Skeletal muscle tissue (tissue), 4 donors: ENCODE results near the gene TYK2. TPM values are rescaled to one million over a fixed set of nuclear protein-coding genes. Genes with fewer than 3 reads are reported as not detected.
"Not testable (repeated sequence)": the region's sequence is repeated elsewhere in the genome, so short reads cannot be mapped to it uniquely, and the experiment has no call there.

Experiments used
- H3K27ac ChIP-seq: one replicate; pipeline ENCODE4 v1.7.0; 2013; ENCODE audit warnings: mild to moderate bottlenecking, low read depth, low read length, inconsistent platforms
- H3K27me3 ChIP-seq, 3 donors: one replicate each; pipeline ENCODE4 v1.7.0; 2013; ENCODE audit warnings: low read length in 3 of 3; ENCODE audit not compliant: control insufficient read depth in 3 of 3, insufficient read depth in 3 of 3
- H3K36me3 ChIP-seq, 3 donors: one replicate each; pipeline ENCODE4 v1.7.0; 2013; ENCODE audit warnings: low read length in 3 of 3; ENCODE audit not compliant: control insufficient read depth in 3 of 3, insufficient read depth in 3 of 3
- H3K4me1 ChIP-seq, 3 donors: one replicate each; pipeline ENCODE4 v1.7.0; 2013; ENCODE audit warnings: low read length in 3 of 3, mild to moderate bottlenecking in 3 of 3; ENCODE audit not compliant: control insufficient read depth in 3 of 3, insufficient read depth in 3 of 3
- H3K4me3 ChIP-seq, 3 donors: one replicate each; pipeline ENCODE4 v1.7.0; 2013; ENCODE audit warnings: low read length in 3 of 3
- H3K9ac ChIP-seq, 3 donors: one replicate each; pipeline ENCODE4 v1.7.0; 2013; ENCODE audit warnings: low read length in 3 of 3, mild to moderate bottlenecking in 3 of 3, moderate library complexity in 2 of 3, low read depth in 1 of 3
- H3K9me3 ChIP-seq, 3 donors: one replicate each; pipeline ENCODE4 v1.7.0; 2013; ENCODE audit warnings: low read length in 3 of 3; ENCODE audit not compliant: control insufficient read depth in 3 of 3
- total RNA-seq: library from RNA; depleted of rRNA; stranded (reverse); fragments of >200 nt; gene quantifications from one replicate; pipeline ENCODE4 v1.2.3, GENCODE V29; 2014
- donor health status: Osteomylitis.

TYK2 gene
- total RNA-seq, 1 donor from 2014 or later: 38.1 TPM

- peaks cover 39 to 59% (median 44%) of the 10 kb centered on the region in 3 donors for H3K4me1 ChIP-seq
- H3K27ac ChIP-seq: no peak overlapping the region
- peaks cover 58 to 69% (median 68%) of the 10 kb centered on the region in 3 donors for H3K27me3 ChIP-seq
- no peaks in the 10 kb centered on the region for H3K9me3 ChIP-seq
- H3K9ac ChIP-seq: peak overlapping the region in 2 of 3 donors; percentile 6 to 45
- H3K4me3 ChIP-seq: peak overlapping the region; percentile 48 to 57 (median 49)
- H3K36me3 ChIP-seq: no peaks in the 10 kb centered on the region
Measured at GRCh38 chr19:10419646-10420443, 39.5 kb upstream of the TYK2 start.

DNA sequence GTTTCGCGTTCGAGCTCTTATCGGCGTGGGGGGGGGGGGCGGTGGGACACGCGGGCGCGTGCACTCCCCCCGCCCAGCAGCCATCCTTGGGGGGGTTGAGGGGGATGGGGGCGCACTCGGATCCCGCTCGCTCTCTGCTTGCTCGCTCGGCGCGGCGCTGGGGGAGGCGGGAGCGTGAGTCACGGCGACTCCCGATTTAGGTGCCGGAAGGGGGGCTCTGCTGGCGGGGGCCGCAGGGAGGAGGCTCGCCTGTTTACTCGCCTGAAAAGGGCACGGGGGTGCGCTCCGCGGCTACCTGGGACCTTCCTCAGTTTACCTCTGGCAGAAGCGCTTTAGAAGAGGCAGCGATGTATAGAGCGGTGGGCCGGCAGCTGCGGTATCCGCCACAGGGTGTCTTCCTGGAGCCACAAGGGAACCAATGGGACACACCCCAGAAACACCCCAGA lies 38.9 kb upstream of the TYK2 start:
- no peaks in the 10 kb centered on the region for H3K36me3 ChIP-seq
- H3K9ac ChIP-seq: peak overlapping the region in 2 of 3 donors; percentile 6 to 45
- H3K4me3 ChIP-seq: peak overlapping the region; percentile 48 to 57 (median 49)
- H3K4me1 ChIP-seq: peaks cover 33 to 52% (median 40%) of the 10 kb centered on the region in 3 donors
- no peak overlapping the region for H3K27ac ChIP-seq
- peaks cover 58 to 68% (median 66%) of the 10 kb centered on the region in 3 donors for H3K27me3 ChIP-seq
- no peaks in the 10 kb centered on the region for H3K9me3 ChIP-seq

- Histone ChIP-seq H3K4me1 (peaks cover 33 to 47% (median 36%) of the 10 kb centered on the region in 3 donors), H3K27me3 (peaks cover 58 to 63% (median 60%) of the 10 kb centered on the region in 3 donors), H3K4me3 (no peak overlapping the region), H3K9me3 (no peaks in the 10 kb centered on the region), H3K27ac (no peak overlapping the region), H3K36me3 (no peaks in the 10 kb centered on the region), H3K9ac (no peak overlapping the region)
Measured at GRCh38 chr19:10418485-10419199, 38.3 kb upstream of the TYK2 start.

DNA sequence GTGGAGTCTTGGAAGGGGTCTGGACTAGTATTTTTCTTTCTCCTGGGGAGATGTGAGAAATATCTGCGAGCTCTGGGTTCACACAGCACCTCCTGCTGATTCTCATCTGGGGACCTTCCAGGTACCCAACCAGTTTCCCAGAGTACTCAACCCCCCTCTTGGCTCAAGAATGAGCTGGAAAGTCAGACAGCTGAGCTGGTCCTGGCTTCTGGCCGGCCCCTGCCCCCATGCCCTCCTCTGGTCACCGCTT lies 37.8 kb upstream of the TYK2 start:
- Histone ChIP-seq H3K9ac (no peak overlapping the region), H3K27me3 (peaks cover 55 to 59% (median 58%) of the 10 kb centered on the region in 3 donors)

GRCh38 chr19:10417541-10418234 lies 37.3 kb upstream of the TYK2 start:
- H3K4me3 ChIP-seq: no peak overlapping the region
- H3K27me3 ChIP-seq: peaks cover 52 to 56% (median 55%) of the 10 kb centered on the region in 3 donors
- H3K4me1 ChIP-seq: peaks cover 33 to 47% (median 36%) of the 10 kb centered on the region in 3 donors

More for the DNA sequence above, 37.8 kb upstream of the TYK2 start:
- H3K4me3 ChIP-seq: no peak overlapping the region
- no peaks in the 10 kb centered on the region for H3K9me3 ChIP-seq
- no peak overlapping the region for H3K27ac ChIP-seq
- peaks cover 33 to 47% (median 36%) of the 10 kb centered on the region in 3 donors for H3K4me1 ChIP-seq
- no peaks in the 10 kb centered on the region for H3K36me3 ChIP-seq

DNA sequence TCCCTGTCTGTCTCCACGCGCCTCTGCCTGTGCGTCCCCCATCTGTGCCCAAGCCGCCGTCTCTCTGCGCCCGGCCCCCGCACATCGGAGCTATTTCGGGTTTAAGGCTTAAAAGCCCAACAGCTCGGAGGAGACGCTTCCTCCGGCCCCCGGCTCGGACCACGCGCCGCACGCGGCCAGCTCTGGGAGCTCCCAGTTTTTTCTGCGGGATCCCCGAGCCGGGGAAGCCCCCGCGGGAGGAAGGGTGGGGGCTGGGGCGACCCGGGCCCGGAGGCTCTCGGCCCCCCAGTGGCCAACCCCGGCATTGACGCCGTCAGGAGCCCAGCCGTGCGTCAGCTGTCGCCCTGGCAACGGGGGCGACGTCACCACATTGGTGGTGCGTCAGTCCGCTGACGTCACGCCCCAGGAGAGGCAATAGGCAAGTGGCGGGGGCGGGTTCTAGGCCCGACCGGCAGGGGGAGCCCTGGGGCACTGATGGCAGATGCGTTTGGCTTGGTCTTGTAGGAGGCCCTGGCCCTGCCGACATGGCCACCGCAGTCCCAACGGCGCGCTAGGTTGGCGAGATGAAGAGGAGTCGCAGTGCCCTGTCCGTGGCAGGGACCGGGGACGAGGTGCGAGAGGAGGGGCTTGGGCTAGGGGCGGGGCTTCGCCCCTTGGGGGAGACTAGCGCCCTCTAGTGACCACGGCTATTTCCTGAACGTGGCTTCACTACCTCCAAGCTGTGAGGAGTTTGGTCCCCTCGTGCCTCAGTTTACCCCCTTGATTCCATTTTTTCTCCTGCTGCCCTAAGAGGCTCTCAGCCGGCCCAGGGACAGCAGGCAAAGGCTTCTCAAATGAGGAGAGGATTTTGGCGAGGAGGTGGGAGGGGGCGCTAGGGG lies 36.2 kb upstream of the TYK2 start:
- Histone ChIP-seq H3K4me3 (peak overlapping the region; percentile 59 to 82 (median 70)), H3K27me3 (peaks cover 42 to 46% (median 45%) of the 10 kb centered on the region in 3 donors), H3K4me1 (peaks cover 34 to 47% (median 35%) of the 10 kb centered on the region in 3 donors), H3K36me3 (no peaks in the 10 kb centered on the region), H3K9me3 (no peaks in the 10 kb centered on the region), H3K27ac (peak overlapping the region; percentile 44), H3K9ac (peak overlapping the region; percentile 74 to 79 (median 75))

More at GRCh38 chr19:10417541-10418234, 37.3 kb upstream of the TYK2 start:
- Histone ChIP-seq H3K36me3 (no peaks in the 10 kb centered on the region), H3K27ac (no peak overlapping the region), H3K9me3 (no peaks in the 10 kb centered on the region), H3K9ac (peak overlapping the region in 1 of 3 donors; percentile 16)

- Histone ChIP-seq H3K27ac (peak overlapping the region; percentile 44), H3K4me1 (peaks cover 32 to 44% (median 34%) of the 10 kb centered on the region in 3 donors)
Measured at GRCh38 chr19:10416083-10416379, 35.7 kb upstream of the TYK2 start.

DNA sequence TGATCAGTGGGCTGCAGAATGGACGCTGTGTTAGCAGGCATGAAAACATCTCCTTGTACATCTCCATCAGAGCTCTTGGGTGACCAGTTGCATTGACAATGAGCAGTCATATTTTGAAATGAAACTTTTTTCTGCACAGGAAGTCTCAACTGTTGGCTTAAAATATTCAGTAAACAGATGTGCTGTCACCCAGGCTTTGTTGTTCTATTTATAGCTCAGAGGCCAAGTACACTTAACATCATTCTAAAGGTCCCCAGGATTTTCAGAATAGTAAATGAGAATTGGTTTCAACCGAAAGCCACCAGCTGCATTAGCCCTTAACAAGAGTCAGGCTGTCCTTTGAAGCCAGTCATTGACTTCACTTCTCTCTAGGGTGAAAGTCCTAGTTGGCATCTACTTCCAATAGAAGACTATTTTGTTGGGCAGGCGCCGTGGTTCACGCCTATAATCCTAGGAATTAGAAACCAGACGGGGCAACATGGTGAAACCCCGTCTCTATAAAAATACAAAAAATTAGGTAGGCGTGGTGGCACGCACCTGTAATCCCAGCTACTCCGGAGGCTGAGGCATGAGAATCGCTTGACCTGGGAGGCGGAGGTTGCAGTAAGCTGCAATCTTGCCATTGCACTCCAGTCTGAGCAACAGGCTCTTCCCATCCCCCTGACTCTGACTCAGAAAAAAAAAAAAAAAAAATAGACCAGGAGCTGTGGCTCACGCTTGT lies 32.0 kb upstream of the TYK2 start:
- Histone ChIP-seq H3K27ac (no peak overlapping the region), H3K9ac (no peak overlapping the region), H3K27me3 (peaks cover 15 to 20% (median 17%) of the 10 kb centered on the region in 3 donors), H3K36me3 (no peaks in the 10 kb centered on the region), H3K4me3 (no peak overlapping the region), H3K9me3 (no peaks in the 10 kb centered on the region), H3K4me1 (peaks cover 7 to 19% (median 10%) of the 10 kb centered on the region in 3 donors)

More at GRCh38 chr19:10416083-10416379, 35.7 kb upstream of the TYK2 start:
- Histone ChIP-seq H3K9ac (peak overlapping the region; percentile 74 to 79 (median 75)), H3K4me3 (peak overlapping the region; percentile 59 to 82 (median 70)), H3K27me3 (peaks cover 36 to 40% (median 39%) of the 10 kb centered on the region in 3 donors), H3K9me3 (no peaks in the 10 kb centered on the region), H3K36me3 (no peaks in the 10 kb centered on the region)

- peaks cover 9 to 17% (median 11%) of the 10 kb centered on the region in 3 donors for H3K27me3 ChIP-seq
- not testable (repeated sequence) for H3K9ac ChIP-seq
- peaks cover 3 to 12% (median 5%) of the 10 kb centered on the region in 3 donors for H3K4me1 ChIP-seq
Measured at GRCh38 chr19:10411224-10411623, 30.9 kb upstream of the TYK2 start.

More at GRCh38 chr19:10411224-10411623, 30.9 kb upstream of the TYK2 start:
- not testable (repeated sequence) for H3K36me3 ChIP-seq, H3K9me3 ChIP-seq, H3K27ac ChIP-seq, H3K4me3 ChIP-seq
